AG04450 (cell line): ENCODE results near the gene ADGRD1. TPM values are rescaled to one million over a fixed set of nuclear protein-coding genes. Genes with fewer than 3 reads are reported as not detected.

Experiments used
- CTCF ChIA-PET: fragments of 300-600, 350-600 bp; formaldehyde crosslinking; extraction: SDS; loops from one replicate; lab custom pipeline; 2022; ENCODE audit warnings: antibody characterized with exemption, inconsistent platforms; lab: Charles Lee
- POLR2A ChIA-PET: fragments of 350-600 bp; formaldehyde crosslinking; extraction: SDS; loops from one replicate; lab custom pipeline; 2021; ENCODE audit warnings: antibody characterized with exemption, inconsistent platforms; lab: Yijun Ruan, JAX
- DNase-seq: peaks from one replicate; pipeline ENCODE4 v3.0.0-alpha.2; 2011; ENCODE audit warnings: low read depth, low spot score
- H3K27ac ChIP-seq: one replicate; pipeline ENCODE4 v1.5.1; 2012; ENCODE audit warnings: low read depth, low read length, control low read depth
- H3K27me3 ChIP-seq: one replicate; pipeline ENCODE4 v1.6.0; 2012; ENCODE audit warnings: low read length; ENCODE audit not compliant: control insufficient read depth, insufficient read depth
- H3K4me3 ChIP-seq: 2 replicates; pipeline ENCODE4 v1.5.1; 2011; ENCODE audit warnings: mild to moderate bottlenecking, low read depth, low read length, control low read depth
- H3K9me3 ChIP-seq: 2 replicates; pipeline ENCODE4 v1.5.1; 2012; ENCODE audit warnings: low read length; ENCODE audit not compliant: control insufficient read depth, insufficient read depth
- CTCF ChIP-seq: IDR thresholded peaks from 2 replicates; pipeline ENCODE4 v1.5.1; 2011; ENCODE audit warnings: low read depth, low read length, control low read depth, inconsistent platforms
- polyA plus RNA-seq: library from polyadenylated mRNA; depleted of rRNA; stranded (reverse); fragments of >200 nt; gene quantifications from 2 replicates; pipeline ENCODE4 v1.2.3, GENCODE V29; 2011

The ADGRD1 gene
- polyA plus RNA-seq, 1 experiment: 0.05 TPM

GRCh38 chr12:130920723-130921381 is 32.9 kb upstream of the ADGRD1 start:
- Histone ChIP-seq H3K27ac (no peak overlapping the region), H3K9me3 (peaks cover 4% of the 10 kb centered on the region; the same call in 1 of the 2 replicates), H3K4me3 (no peak overlapping the region), H3K27me3 (peaks cover 4% of the 10 kb centered on the region)
- no peak for DNase-seq
- TF ChIP-seq CTCF: no peak
- CTCF ChIA-PET: interaction anchor here (0.6 to 0.9 kb wide), 2 partner anchors 81 to 884 kb away, joined by 3 read pairs; partner anchors contain the start of gene STX2
- POLR2A ChIA-PET: interaction anchor here (0.8 kb wide), 1 partner anchor 910 kb away, joined by 3 read pairs; no protein-coding TSS in a partner anchor

- POLR2A ChIA-PET: no interaction called here
These were observed 31.2 kb upstream of the ADGRD1 start for GRCh38 chr12:130922511-130922953.

GRCh38 chr12:130924966-130925665 is 28.6 kb upstream of the ADGRD1 start:
- Histone ChIP-seq H3K4me3 (no peak overlapping the region), H3K27me3 (no peaks in the 10 kb centered on the region), H3K9me3 (no peaks in the 10 kb centered on the region; the same call in 1 of the 2 replicates), H3K27ac (no peak overlapping the region)
- ChIA-PET POLR2A (no interaction called here), CTCF (no interaction called here)
- no peak for DNase-seq
- no peak for TF ChIP-seq CTCF

More at GRCh38 chr12:130922511-130922953, 31.2 kb upstream of the ADGRD1 start:
- DNase-seq: no peak
- no peak overlapping the region for H3K27ac ChIP-seq
- no peak for TF ChIP-seq CTCF
- CTCF ChIA-PET: no interaction called here
- no peak overlapping the region for H3K4me3 ChIP-seq
- H3K27me3 ChIP-seq: peaks cover under 1% of the 10 kb centered on the region
- H3K9me3 ChIP-seq: no peaks in the 10 kb centered on the region; the same call in 1 of the 2 replicates

- ChIA-PET CTCF (no interaction called here), POLR2A (no interaction called here)
- no peak for DNase-seq
- no peak overlapping the region for H3K4me3 ChIP-seq
- no peaks in the 10 kb centered on the region for H3K27me3 ChIP-seq
- H3K9me3 ChIP-seq: no peaks in the 10 kb centered on the region; the same call in 1 of the 2 replicates
- H3K27ac ChIP-seq: no peak overlapping the region
- TF ChIP-seq CTCF: no peak
These were observed 28.1 kb upstream of the ADGRD1 start for GRCh38 chr12:130925666-130926015.

- Histone ChIP-seq H3K4me3 (no peak overlapping the region), H3K27ac (no peak overlapping the region), H3K27me3 (no peaks in the 10 kb centered on the region), H3K9me3 (peaks cover 8% of the 10 kb centered on the region; the same call in 1 of the 2 replicates)
- ChIA-PET CTCF (no interaction called here), POLR2A (no interaction called here)
- TF ChIP-seq CTCF: no peak
- DNase-seq: no peak
These were observed 24.3 kb upstream of the ADGRD1 start for GRCh38 chr12:130929363-130929762.
